Type B pancreatic cell (in vitro differentiated cells): Measurements from ENCODE around the gene ZP2. TPM values are rescaled to one million over a fixed set of nuclear protein-coding genes. Genes with fewer than 3 reads are reported as not detected.
A peak's percentile ranks its signal among the peaks of the same experiment; 100 is the strongest.
"Not testable (repeated sequence)": the region's sequence is repeated elsewhere in the genome, so short reads cannot be mapped to it uniquely, and the experiment has no call there.

Source experiments
- DNase-seq: peaks from one replicate; pipeline ENCODE4 v3.0.0; 2021; ENCODE audit warnings: mixed read lengths; ENCODE audit not compliant: unreplicated experiment; ENCODE audit errors: extremely low spot score
- H3K27ac Mint-ChIP-seq: 2 replicates; pipeline ENCODE4 v1.8.0; 2021; ENCODE audit warnings: mild to moderate bottlenecking, mixed read lengths
- H3K27me3 Mint-ChIP-seq: 2 replicates; pipeline ENCODE4 v1.8.0; 2021; ENCODE audit warnings: mixed read lengths
- H3K36me3 Mint-ChIP-seq: 2 replicates; pipeline ENCODE4 v1.8.0; 2021; ENCODE audit warnings: mixed read lengths
- H3K4me1 Mint-ChIP-seq: one replicate; pipeline ENCODE4 v1.8.0; 2021; ENCODE audit warnings: mixed read lengths; ENCODE audit not compliant: unreplicated experiment
- H3K4me3 Mint-ChIP-seq: 2 replicates; pipeline ENCODE4 v1.8.0; 2021; ENCODE audit warnings: mild to moderate bottlenecking, mixed read lengths
- H3K9me3 Mint-ChIP-seq: 2 replicates; pipeline ENCODE4 v1.8.0; 2021; ENCODE audit warnings: mixed read lengths
- CTCF ChIP-seq: fragments of 200-600 bp; sonication (generic); conservative IDR thresholded peaks from 2 replicates; pipeline ENCODE4 v1.5.0; 2021; ENCODE audit warnings: antibody characterized with exemption, mild to moderate bottlenecking
- total RNA-seq: library from RNA; stranded (reverse); gene quantifications from 2 replicates; pipeline ENCODE4 v1.2.1, GENCODE V29; 2021; ENCODE audit warnings: low replicate concordance

Gene ZP2
- total RNA-seq, 1 donor from 2014 or later: not detected

GRCh38 chr16:21159281-21159951, 52.0 kb downstream of the ZP2 start:
- DNase-seq: no peak
- Mint-ChIP-seq H3K9me3 (no peaks in the 10 kb centered on the region), H3K27ac (peak overlapping the region; percentile 80), H3K27me3 (no peaks in the 10 kb centered on the region), H3K4me1 (peaks cover 14% of the 10 kb centered on the region), H3K4me3 (peak overlapping the region; percentile 96), H3K36me3 (peaks cover 9% of the 10 kb centered on the region)
- no peak for TF ChIP-seq CTCF

- Mint-ChIP-seq H3K27ac (peak within 1 kb of the TSS; percentile 80), H3K36me3 (peaks cover 5% of the 10 kb centered on the region), H3K4me3 (peak within 1 kb of the TSS; percentile 96), H3K27me3 (peaks cover 3% of the 10 kb centered on the region), H3K4me1 (peaks cover 14% of the 10 kb centered on the region), H3K9me3 (no peaks in the 10 kb centered on the region)
- DNase-seq: peak; percentile 83
- TF ChIP-seq CTCF: no peak
Observed at GRCh38 chr16:21158208-21159110, 52.9 kb downstream of the ZP2 start, which contains the start of gene LDAF1. Gene LDAF1, plus strand, starts transcription at chr16:21158674. Its CDS starts 2,509 bp downstream, at chr16:21161183.

GRCh38 chr16:21157632-21158031, 53.7 kb downstream of the ZP2 start:
- H3K4me1 Mint-ChIP-seq: peaks cover 9% of the 10 kb centered on the region
- TF ChIP-seq CTCF: no peak
- peaks cover under 1% of the 10 kb centered on the region for H3K36me3 Mint-ChIP-seq
- DNase-seq: no peak
- peaks cover 3% of the 10 kb centered on the region for H3K27me3 Mint-ChIP-seq
- H3K27ac Mint-ChIP-seq: no peak overlapping the region
- no peaks in the 10 kb centered on the region for H3K9me3 Mint-ChIP-seq
- peak overlapping the region; percentile 96 for H3K4me3 Mint-ChIP-seq

GRCh38 chr16:21156767-21157467, 54.5 kb downstream of the ZP2 start:
- Mint-ChIP-seq H3K27me3 (peaks cover 3% of the 10 kb centered on the region), H3K27ac (no peak overlapping the region), H3K4me1 (peaks cover 9% of the 10 kb centered on the region), H3K36me3 (no peaks in the 10 kb centered on the region), H3K4me3 (peak overlapping the region; percentile 75), H3K9me3 (no peaks in the 10 kb centered on the region)
- no peak for DNase-seq
- TF ChIP-seq CTCF: peak; percentile 77

GRCh38 chr16:21156011-21156410, 55.4 kb downstream of the ZP2 start:
- not testable (repeated sequence) for H3K4me3 Mint-ChIP-seq, H3K27ac Mint-ChIP-seq, H3K4me1 Mint-ChIP-seq, H3K27me3 Mint-ChIP-seq, DNase-seq, H3K36me3 Mint-ChIP-seq, H3K9me3 Mint-ChIP-seq

- not testable (repeated sequence) for H3K27me3 Mint-ChIP-seq, H3K9me3 Mint-ChIP-seq, H3K27ac Mint-ChIP-seq, H3K36me3 Mint-ChIP-seq, H3K4me1 Mint-ChIP-seq, H3K4me3 Mint-ChIP-seq, DNase-seq
Observed at GRCh38 chr16:21153124-21153729, 58.1 kb downstream of the ZP2 start.

- DNase-seq, H3K36me3 Mint-ChIP-seq, H3K27me3 Mint-ChIP-seq, H3K9me3 Mint-ChIP-seq, H3K4me1 Mint-ChIP-seq, H3K27ac Mint-ChIP-seq: not testable (repeated sequence)
- H3K4me3 Mint-ChIP-seq: peak overlapping the region; percentile 36
Observed at GRCh38 chr16:21152160-21153030, 59.0 kb downstream of the ZP2 start.
